ENCODE results near the gene NQO2. TPM values are rescaled to one million over a fixed set of nuclear protein-coding genes. Genes with fewer than 3 reads are reported as not detected.

Gene NQO2
- total and polyA plus RNA-seq, 2 of the 13 experiments (the other 11 are each of a cell fraction or from before 2014, with no cell fraction given) = 32.2 to 56.5 TPM

DNA sequence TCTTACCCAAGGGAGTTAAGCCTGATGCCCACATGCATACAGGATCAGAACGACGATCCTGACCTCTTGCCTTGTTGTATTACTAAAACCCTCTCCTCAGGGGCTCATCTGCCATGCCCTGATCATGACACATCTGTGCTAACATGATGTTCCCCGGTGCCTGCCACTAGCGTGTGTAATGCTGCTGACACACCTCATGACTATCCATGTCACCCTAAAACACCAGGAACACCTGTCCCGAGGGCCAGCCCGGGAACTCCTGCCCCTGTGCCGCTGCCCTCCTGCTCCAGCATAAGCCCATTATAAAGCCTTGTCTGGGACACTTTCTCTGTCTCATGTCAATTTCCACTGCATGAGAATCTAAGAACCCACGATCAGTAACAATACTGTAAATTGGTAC lies 35.9 kb upstream of the NQO2 start:
- Histone ChIP-seq H3K4me3 (replicated peaks in 1 of 3; ENCODE audit: insufficient read depth in 1 of 3, low read depth in 2 of 3, low read length in 3 of 3) (no peak overlapping the region), H3K9me3 (ENCODE audit: low read length) (no peaks in the 10 kb centered on the region), H3K27ac (ENCODE audit: extremely low read length, insufficient read depth, low read length) (no peak overlapping the region), H3K36me3 (replicated peaks in 1 of 2; ENCODE audit: control insufficient read depth in 1 of 2, insufficient read depth in 2 of 2, low read length in 2 of 2) (no peaks in the 10 kb centered on the region), H2AFZ (ENCODE audit: low read length) (no peak overlapping the region), H3K9ac (ENCODE audit: insufficient read depth, low read depth, low read length) (no peak overlapping the region), H3K4me1 (ENCODE audit: insufficient read depth, low read length) (peaks cover 36% of the 10 kb centered on the region), H3K27me3 (ENCODE audit: control insufficient read depth in 1 of 2, insufficient read depth in 2 of 2, low read length in 2 of 2) (no peaks in the 10 kb centered on the region), H3K79me2 (ENCODE audit: insufficient read depth, low read length) (no peaks in the 10 kb centered on the region), H3K4me2 (ENCODE audit: low read depth, low read length) (no peak overlapping the region), H4K20me1 (ENCODE audit: insufficient read depth, low read length) (no peaks in the 10 kb centered on the region)
- DNase-seq (ENCODE audit: low spot score) (no peak), FAIRE-seq (no peak), ATAC-seq (no peak)
- in situ Hi-C loops (cut with HindIII; ENCODE audit: extremely low pct_ligation_motif_present, low pct_unique_long_range_greater_than_20kb) = no loop called here
- intact Hi-C loops (cut with micrococcal nuclease; ENCODE audit: unreplicated experiment) = no loop called here
- 92% methylated on average over 8 of the region's 8 CpGs for WGBS (ENCODE audit: low lambda C conversion rate)
- no TSS peak for BruUV-seq (replicated peaks)
- CTCF ChIA-PET (ENCODE audit: low intra/inter-chr PET ratio, low total read pairs) = no interaction called here
- TF ChIP-seq FOXM1 (CRISPR knock-in tag; IDR thresholded peaks at IDR 0.05) (no peak), TRIM24 (CRISPR knock-in tag; IDR thresholded peaks at IDR 0.05) (no peak), ZBTB40 (IDR thresholded peaks at IDR 0.05) (no peak), ZBTB40 (CRISPR knock-in tag; IDR thresholded peaks at IDR 0.05) (no peak), TBP (CRISPR knock-in tag; IDR thresholded peaks at IDR 0.05) (no peak), MNT (IDR thresholded peaks at IDR 0.05) (no peak), ZNF574 (CRISPR knock-in tag; IDR thresholded peaks at IDR 0.05) (no peak), ZBTB20 (CRISPR knock-in tag; IDR thresholded peaks at IDR 0.05; ENCODE audit: borderline replicate concordance, low read depth) (no peak), ZNF747 (CRISPR knock-in tag; IDR thresholded peaks at IDR 0.05; ENCODE audit: borderline replicate concordance) (no peak)
- TF ChIP-seq, protein P1, sequence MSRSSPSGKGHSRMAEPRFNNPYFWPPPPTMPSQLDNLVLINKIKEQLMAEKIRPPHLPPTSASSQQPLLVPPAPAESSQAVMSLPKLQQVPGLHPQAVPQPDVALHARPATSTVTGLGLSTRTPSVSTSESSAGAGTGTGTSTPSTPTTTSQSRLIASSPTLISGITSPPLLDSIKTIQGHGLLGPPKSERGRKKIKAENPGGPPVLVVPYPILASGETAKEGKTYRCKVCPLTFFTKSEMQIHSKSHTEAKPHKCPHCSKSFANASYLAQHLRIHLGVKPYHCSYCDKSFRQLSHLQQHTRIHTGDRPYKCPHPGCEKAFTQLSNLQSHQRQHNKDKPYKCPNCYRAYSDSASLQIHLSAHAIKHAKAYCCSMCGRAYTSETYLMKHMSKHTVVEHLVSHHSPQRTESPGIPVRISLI (CRISPR knock-in tag; IDR thresholded peaks at IDR 0.05; ENCODE audit: borderline replicate concordance) = no peak
- POLR2A ChIA-PET = no interaction called here
